PC-3 (cell line): ENCODE measurements around the gene RGS3. TPM values are rescaled to one million over a fixed set of nuclear protein-coding genes. Genes with fewer than 3 reads are reported as not detected.

ENCODE experiments used
- ATAC-seq: fragments of 200-7000 bp; cut with Tn5 transposase; 2 replicates; pipeline ENCODE4 v1.9.1; 2020; ENCODE audit warnings: mild to moderate bottlenecking, moderate library complexity
- BruUV-seq: library from RNA; stranded (reverse); fragments of 400-500 nt; replicated peaks from 2 replicates; lab custom pipeline; 2021; lab: Mats Ljungman, UMichigan
- CTCF ChIA-PET: fragments of 300-600 bp; sonication (Branson Sonifier 250); formaldehyde crosslinking; loops from one replicate; lab custom pipeline; 2022; ENCODE audit warnings: antibody characterized with exemption; lab: Charles Lee
- POLR2A ChIA-PET: fragments of 300-600 bp; sonication (Branson Sonifier 250); formaldehyde crosslinking; loops from one replicate; lab custom pipeline; 2022; ENCODE audit warnings: antibody characterized with exemption; ENCODE audit not compliant: unreplicated experiment; lab: Charles Lee
- DNase-seq: peaks from one replicate; pipeline ENCODE4 v3.0.0-alpha.2; 2015
- H2AFZ ChIP-seq: fragments of 300-600 bp; sonication (generic); 2 replicates; pipeline ENCODE4 v1.6.0; 2016; ENCODE audit warnings: antibody characterized with exemption, low read length
- H3F3A ChIP-seq: fragments of 300-600 bp; sonication (generic); one replicate; pipeline ENCODE4 v1.6.0; 2017; ENCODE audit warnings: antibody characterized with exemption, low read length, control low read depth, mild to moderate bottlenecking; ENCODE audit not compliant: unreplicated experiment
- H3K27ac ChIP-seq: fragments of 300-600 bp; sonication (generic); 2 replicates; pipeline ENCODE4 v1.5.1; 2016; ENCODE audit warnings: mild to moderate bottlenecking, low read length
- H3K27me3 ChIP-seq: fragments of 300-600 bp; sonication (generic); 2 replicates; pipeline ENCODE4 v1.6.1; 2016; ENCODE audit warnings: low read length, mixed read lengths
- H3K36me3 ChIP-seq: fragments of 300-600 bp; sonication (generic); 2 replicates; pipeline ENCODE4 v1.6.1; 2016; ENCODE audit warnings: low read depth, mixed run types, low read length, mixed read lengths
- H3K4me1 ChIP-seq: fragments of 300-600 bp; sonication (generic); 2 replicates; pipeline ENCODE4 v1.5.1; 2016; ENCODE audit warnings: low read length; ENCODE audit not compliant: insufficient read depth
- H3K4me2 ChIP-seq: fragments of 300-600 bp; sonication (generic); 2 replicates; pipeline ENCODE4 v1.6.0; 2016; ENCODE audit warnings: low read length
- H3K4me3 ChIP-seq: fragments of 300-600 bp; sonication (generic); 2 replicates; pipeline ENCODE4 v1.5.1; 2016; ENCODE audit warnings: mild to moderate bottlenecking, low read length, mixed read lengths
- H3K79me2 ChIP-seq: fragments of 300-600 bp; sonication (generic); 2 replicates; pipeline ENCODE4 v1.6.1; 2017; ENCODE audit warnings: low read length, mixed read lengths
- H3K9ac ChIP-seq: fragments of 300-600 bp; sonication (generic); 2 replicates; pipeline ENCODE4 v1.6.0; 2016; ENCODE audit warnings: mild to moderate bottlenecking, low read length
- H3K9me2 ChIP-seq: fragments of 300-600 bp; sonication (generic); replicated peaks from 2 replicates; pipeline ENCODE4 v1.6.1; 2016; ENCODE audit warnings: mixed run types, low read length, mixed read lengths
- H3K9me3 ChIP-seq: fragments of 300-600 bp; sonication (generic); 2 replicates; pipeline ENCODE4 v1.6.1; 2016; ENCODE audit warnings: low read length, mixed read lengths
- H4K20me1 ChIP-seq: fragments of 300-600 bp; sonication (generic); 2 replicates; pipeline ENCODE4 v1.6.1; 2016; ENCODE audit warnings: low read length, mixed read lengths
- CTCF ChIP-seq: fragments of 300-600 bp; sonication (generic); conservative IDR thresholded peaks from 2 replicates; pipeline ENCODE4 v1.5.1; 2017; ENCODE audit warnings: antibody characterized with exemption, low read depth, mild to moderate bottlenecking, low read length
- EZH2 ChIP-seq: fragments of 300-600 bp; sonication (generic); IDR thresholded peaks from one replicate; pipeline ENCODE4 v1.6.1; 2017; ENCODE audit warnings: antibody characterized with exemption, mild to moderate bottlenecking, low read length; ENCODE audit not compliant: unreplicated experiment
- EZH2phosphoT487 ChIP-seq: fragments of 300-600 bp; sonication (generic); IDR thresholded peaks from 2 replicates; pipeline ENCODE4 v1.6.1; 2018; ENCODE audit warnings: mild to moderate bottlenecking, antibody characterized with exemption, low read length, borderline replicate concordance
- intact Hi-C: fragments of 100-400 bp; cut with micrococcal nuclease; formaldehyde crosslinking; loops from 2 replicates; pipeline ENCODE4 v1.9.0; 2023
- total RNA-seq: library from RNA; depleted of rRNA; stranded (reverse); fragments of >200 nt; gene quantifications from 2 replicates; pipeline ENCODE4 v1.2.3, GENCODE V29; 2014

RGS3 gene
- total RNA-seq, 1 experiment from 2014 or later, result 26.3 TPM

DNA sequence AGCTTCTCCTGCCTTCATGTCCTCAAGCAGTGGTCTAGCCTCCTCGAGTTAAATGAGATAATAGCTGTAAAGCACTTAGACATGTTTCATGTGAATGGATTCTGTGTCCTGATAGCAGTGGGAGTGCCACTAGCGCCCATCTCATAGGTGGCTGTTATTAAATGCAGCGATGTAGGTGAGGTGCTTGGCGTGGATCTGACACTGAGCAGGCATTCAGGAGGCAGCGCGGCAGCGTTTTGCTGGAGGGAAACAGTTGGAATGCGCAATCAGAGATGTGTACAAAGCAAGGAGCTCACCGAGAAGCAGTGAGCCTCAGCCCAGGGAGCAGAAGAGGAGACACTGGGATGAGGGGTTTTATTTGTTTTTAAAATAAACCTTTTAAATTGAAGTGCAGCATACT lies 106.6 kb downstream of the RGS3 start:
- Histone ChIP-seq H3K79me2 (no peaks in the 10 kb centered on the region), H4K20me1 (no peaks in the 10 kb centered on the region), H3F3A (no peaks in the 10 kb centered on the region), H3K9ac (no peak overlapping the region), H3K9me2 (no peaks in the 10 kb centered on the region), H2AFZ (no peak overlapping the region), H3K27me3 (no peaks in the 10 kb centered on the region), H3K4me3 (no peak overlapping the region), H3K9me3 (no peaks in the 10 kb centered on the region), H3K36me3 (no peaks in the 10 kb centered on the region), H3K4me1 (peaks cover 28% of the 10 kb centered on the region), H3K27ac (peak overlapping the region; percentile 25; the same call in 1 of the 2 replicates), H3K4me2 (no peak overlapping the region)
- ATAC-seq, result no peak
- no peak for TF ChIP-seq EZH2phosphoT487
- no peak for TF ChIP-seq CTCF
- TF ChIP-seq EZH2, result no peak
- ChIA-PET POLR2A (interaction anchor here (0.6 kb wide), 1 partner anchor 98 kb away, joined by 6 read pairs; no protein-coding TSS in a partner anchor), CTCF (no interaction called here)
- intact Hi-C loops, result no loop called here
- DNase-seq, result no peak
- no TSS peak for BruUV-seq

GRCh38 chr9:113570749-113571711 lies 107.5 kb downstream of the RGS3 start:
- DNase-seq (peak; percentile 56), ATAC-seq (peak; percentile 42; the same call in 1 of the 2 replicates)
- Histone ChIP-seq H3K4me3 (no peak overlapping the region), H3K9ac (no peak overlapping the region), H2AFZ (no peak overlapping the region), H3K79me2 (no peaks in the 10 kb centered on the region), H3K27me3 (no peaks in the 10 kb centered on the region), H3F3A (no peaks in the 10 kb centered on the region), H3K36me3 (no peaks in the 10 kb centered on the region), H3K4me2 (no peak overlapping the region), H3K9me2 (no peaks in the 10 kb centered on the region), H3K4me1 (peaks cover 28% of the 10 kb centered on the region), H3K9me3 (no peaks in the 10 kb centered on the region), H4K20me1 (no peaks in the 10 kb centered on the region), H3K27ac (peak overlapping the region; percentile 25)
- ChIA-PET POLR2A (interaction anchor here (0.6 kb wide), 1 partner anchor 97 kb away, joined by 6 read pairs; no protein-coding TSS in a partner anchor), CTCF (no interaction called here)
- intact Hi-C loops, result no loop called here
- BruUV-seq, result no TSS peak
- TF ChIP-seq EZH2phosphoT487, result no peak
- no peak for TF ChIP-seq EZH2
- TF ChIP-seq CTCF, result no peak
